Hepatic stellate cell (primary cell): Measurements from ENCODE around the gene PKN1.

Experiments
- DNase-seq: peaks from one replicate; pipeline ENCODE4 v3.0.0; 2011; ENCODE audit warnings: low spot score

Gene PKN1

DNA sequence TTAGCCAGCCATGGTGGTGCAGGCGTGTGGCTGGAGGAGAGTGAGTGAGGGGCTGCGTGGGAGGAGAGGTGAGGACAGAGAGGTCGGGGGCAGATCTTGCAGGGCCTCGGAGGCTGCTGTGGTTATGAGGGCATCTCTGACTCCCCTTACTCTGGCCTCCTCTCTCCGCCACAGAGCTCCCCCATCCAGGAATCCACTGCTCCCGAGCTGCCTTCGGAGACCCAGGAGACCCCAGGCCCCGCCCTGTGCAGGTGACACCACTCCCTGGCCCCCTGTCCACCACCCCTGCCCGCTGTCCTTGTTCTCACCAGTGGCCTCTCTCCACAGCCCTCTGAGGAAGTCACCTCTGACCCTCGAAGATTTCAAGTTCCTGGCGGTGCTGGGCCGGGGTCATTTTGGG lies 34.3 kb downstream of the PKN1 start:
- no peak for DNase-seq

DNA sequence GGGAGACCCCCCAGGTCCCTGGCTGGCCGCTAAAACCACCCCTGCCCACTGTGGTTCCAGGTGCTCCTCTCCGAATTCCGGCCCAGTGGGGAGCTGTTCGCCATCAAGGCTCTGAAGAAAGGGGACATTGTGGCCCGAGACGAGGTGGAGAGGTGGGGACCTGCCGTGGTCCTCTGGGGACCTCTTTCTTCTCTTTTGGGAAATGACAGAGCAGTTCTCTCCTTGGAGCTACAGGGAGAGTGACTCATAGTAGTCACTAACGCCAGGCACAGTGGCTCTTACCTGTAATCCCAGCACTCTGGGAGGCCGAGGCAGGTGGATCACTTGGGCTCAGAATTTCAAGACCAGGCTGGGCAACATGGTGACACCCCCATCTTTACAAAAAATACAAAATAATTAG lies 34.7 kb downstream of the PKN1 start:
- DNase-seq: no peak

DNA sequence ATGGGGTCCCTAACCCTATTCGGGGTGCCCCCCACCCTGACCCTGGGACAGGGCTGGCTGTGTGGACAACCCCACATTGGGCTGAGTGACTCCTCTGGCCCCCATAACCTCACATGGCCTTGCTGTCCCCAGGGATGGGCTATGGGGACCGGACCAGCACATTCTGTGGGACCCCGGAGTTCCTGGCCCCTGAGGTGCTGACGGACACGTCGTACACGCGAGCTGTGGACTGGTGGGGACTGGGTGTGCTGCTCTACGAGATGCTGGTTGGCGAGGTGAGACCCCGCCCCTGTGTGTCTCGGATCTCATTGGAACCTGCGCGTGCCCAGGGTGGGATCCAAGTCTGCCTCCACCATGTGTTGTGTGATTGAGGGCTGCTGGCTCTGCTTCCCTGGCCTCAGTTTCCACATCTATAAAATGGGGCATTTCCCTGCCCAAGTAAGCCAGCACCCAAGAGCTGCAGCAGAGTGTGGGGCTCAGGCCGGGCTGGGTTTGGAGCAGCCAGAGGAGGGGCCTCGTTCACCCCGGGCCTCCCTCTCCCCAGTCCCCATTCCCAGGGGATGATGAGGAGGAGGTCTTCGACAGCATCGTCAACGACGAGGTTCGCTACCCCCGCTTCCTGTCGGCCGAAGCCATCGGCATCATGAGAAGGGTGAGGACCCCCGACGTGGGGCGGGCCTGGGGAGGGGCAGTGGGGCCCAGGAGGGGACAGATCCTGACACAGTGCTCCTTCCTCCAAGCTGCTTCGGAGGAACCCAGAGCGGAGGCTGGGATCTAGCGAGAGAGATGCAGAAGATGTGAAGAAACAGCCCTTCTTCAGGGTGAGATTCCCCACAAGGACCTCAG lies 37.1 kb downstream of the PKN1 start:
- no peak for DNase-seq

GRCh38 chr19:14471436-14472187 lies 38.5 kb downstream of the PKN1 start:
- no peak for DNase-seq

GRCh38 chr19:14472202-14472938 lies 39.3 kb downstream of the PKN1 start:
- peak; percentile 86 for DNase-seq

DNA sequence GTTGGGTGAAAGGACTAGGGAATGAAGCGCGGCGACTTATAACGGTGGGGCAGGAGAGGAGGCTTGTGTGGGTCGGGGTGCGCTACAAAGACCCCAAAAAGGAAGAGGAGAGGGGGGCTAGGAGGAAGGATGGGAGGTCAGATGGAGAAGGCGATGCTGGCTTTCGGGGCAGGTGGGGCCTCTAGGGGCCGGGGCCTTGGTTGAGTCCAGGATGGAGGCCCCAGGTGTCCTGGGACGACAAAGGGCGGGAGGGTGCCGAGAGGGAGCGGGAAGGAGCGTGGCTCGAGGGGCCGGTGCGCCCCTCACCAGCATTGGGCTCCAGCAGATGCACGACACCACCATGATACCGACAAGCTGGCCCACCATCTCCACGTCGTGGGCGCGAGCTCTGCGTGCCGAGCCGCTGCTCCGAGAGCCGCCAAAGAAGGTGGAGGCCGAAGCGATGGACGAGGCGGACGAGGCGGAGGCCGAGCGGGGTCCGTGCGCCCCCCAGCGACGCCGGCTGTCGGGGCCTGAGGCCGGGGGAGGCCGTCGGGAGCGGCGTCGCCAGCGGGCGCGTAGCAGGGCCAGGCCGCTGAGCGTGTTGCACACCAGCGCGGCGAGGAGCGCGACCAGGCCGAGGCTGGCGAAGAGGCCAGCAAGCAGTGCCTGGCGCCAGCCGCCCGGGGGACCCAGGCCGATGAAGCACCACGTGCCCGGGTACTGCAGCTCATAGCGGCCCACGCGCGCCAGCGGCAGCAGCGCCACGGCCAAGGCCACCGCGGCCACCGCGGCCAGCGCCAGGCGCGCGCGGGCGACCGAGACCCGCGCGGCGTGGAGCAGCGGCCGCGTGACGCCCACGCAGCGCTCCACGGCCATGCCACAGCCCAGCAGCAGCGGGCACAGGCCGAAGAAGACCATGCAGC lies 40.2 kb downstream of the PKN1 start:
- DNase-seq: peak; percentile 28

GRCh38 chr19:14473978-14474578 lies 41.0 kb downstream of the PKN1 start:
- DNase-seq: peak; percentile 16

- peak; percentile 34 for DNase-seq
Observed at GRCh38 chr19:14474827-14475226, 41.7 kb downstream of the PKN1 start.

DNA sequence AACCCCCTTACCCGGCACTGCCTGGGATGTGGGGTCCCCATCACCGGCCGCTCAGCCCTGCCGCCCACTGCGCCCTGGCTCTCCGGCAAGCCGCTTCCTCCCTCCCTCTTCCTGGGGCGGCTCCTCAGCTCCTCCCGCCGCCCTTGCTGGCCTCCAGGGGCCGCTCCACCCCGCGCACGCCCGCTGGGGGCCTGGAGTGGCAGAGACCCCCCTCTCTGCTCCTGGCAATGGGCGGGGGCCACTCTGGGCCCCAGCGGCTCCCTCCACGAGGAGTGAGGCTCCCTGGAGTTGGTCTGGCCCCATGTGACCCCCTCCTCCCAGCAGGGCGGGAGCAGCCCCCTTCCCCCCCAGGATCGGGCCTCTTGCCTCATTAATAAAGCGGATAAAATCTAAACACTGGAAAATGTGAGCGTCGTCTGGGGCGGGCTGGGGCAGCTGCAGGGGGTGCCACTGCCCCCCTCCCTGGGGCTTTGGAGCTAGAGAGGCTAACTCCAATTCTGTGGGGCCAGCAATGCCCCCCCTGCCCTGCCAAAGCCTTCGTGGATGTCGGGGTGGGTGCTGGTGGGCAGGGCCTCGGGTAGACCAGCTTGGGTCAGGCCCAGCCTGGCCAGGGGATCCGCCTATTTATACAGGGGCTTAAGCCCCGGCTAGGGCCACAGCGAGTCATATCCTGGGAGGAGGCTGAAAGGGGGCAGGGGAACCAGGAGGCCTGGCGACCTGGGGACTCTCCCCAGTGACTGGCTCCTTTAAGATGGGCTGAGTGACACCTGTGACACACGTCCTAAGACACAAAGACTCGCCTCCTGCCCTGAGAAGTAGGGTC lies 42.4 kb downstream of the PKN1 start, which contains the start of gene PTGER1:
Gene PTGER1 (minus strand): TSS at position 104 of the 823 bp plus-strand sequence. CDS start 1,034 bp downstream, outside the sequence.
- peak; percentile 76 for DNase-seq

DNA sequence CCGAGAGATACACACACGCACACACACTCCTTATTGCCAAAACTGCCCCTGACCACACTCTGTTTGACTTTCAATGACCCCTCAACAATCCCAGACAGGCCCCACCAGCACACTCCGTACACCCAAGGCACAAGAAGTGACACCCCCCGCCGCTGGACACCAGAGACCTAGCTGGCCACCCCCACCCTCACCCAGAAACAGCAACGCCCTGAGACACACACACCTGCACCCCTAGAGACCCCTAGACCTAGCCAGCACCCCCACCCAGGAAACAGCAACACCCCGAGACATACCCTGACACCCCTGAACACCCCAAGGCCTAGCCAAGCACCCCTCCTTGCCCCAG lies 43.2 kb downstream of the PKN1 start:
- DNase-seq: no peak

DNA sequence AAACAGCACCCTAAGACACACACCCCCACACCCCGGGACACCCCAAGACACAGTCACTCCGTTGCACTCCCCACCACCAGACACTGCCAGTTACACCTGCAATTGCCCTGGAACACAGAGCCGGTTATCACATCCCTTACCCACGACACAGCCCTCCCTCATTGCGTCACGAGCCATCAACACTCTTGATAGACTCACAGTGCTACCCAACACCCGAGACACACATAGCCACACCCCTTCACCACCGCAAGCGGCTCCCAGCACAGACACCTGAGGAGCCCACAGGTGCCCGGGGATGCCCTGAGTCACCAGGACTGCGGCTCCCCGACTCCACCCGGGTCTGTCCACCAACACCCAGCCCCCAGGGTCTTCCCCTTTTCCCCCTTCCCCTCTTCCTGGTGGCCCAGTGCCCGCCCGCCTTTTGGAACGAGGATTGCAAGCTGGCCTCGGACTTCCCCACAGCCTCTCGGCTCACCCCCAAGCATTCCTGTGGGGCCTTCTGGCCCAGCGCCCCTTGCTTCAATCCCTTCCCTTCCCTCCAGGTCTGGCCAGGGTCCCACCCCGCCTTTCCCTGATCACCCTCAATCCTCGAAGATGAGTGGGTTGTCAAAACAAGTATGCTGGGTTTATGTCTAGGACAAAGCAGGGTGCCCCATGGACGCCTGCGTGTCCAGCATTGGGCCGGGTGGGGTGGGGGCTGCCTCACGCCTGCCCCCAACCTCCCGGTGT lies 43.7 kb downstream of the PKN1 start:
- DNase-seq: peak; percentile 55

DNA sequence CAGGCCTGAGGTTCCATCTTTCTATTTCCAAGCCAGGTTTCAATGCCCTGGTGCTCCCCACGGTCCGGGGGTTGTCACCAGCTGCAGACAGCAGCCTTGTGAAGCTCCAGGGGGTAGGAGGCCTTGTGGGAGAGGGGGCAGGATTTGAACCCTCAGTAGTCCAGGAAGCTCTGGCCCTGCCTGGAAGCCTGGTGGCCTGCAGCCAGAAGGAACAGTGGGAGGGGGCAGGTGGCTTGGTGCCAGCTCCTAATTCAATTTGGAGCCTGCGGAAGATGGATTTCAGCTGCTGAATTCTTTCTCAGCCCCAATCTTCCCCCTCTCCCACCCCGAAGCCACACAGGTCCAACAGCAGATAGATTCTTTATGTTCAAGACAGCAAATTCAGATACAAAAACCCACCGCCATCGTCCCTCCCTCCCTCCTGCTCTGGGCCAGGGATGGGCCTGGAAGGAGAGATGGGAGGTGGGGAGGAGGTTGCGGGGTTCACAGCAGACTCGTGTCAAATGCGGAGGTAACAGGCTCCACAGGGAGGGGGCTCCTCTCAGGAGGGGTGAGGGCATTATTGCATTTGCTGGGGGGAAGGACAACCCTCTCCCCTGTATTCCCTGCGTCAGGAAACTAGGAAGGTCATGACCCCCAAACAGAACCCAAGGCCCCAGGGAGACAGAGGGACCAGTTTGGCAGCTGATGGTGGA lies 44.5 kb downstream of the PKN1 start:
- DNase-seq: peak; percentile 21

GRCh38 chr19:14478113-14478545 lies 45.0 kb downstream of the PKN1 start:
- DNase-seq: peak; percentile 12

- DNase-seq: no peak
Observed at GRCh38 chr19:14479309-14479974, 46.3 kb downstream of the PKN1 start.

GRCh38 chr19:14479975-14480699 lies 47.0 kb downstream of the PKN1 start:
- DNase-seq: peak; percentile 64

- no peak for DNase-seq
Observed at GRCh38 chr19:14480700-14481079, 47.6 kb downstream of the PKN1 start.

- DNase-seq: no peak
Observed at GRCh38 chr19:14482172-14482941, 49.3 kb downstream of the PKN1 start.
